Kidney (tissue), 14 donors: ENCODE results near the gene CAMTA1. TPM values are rescaled to one million over a fixed set of nuclear protein-coding genes. Genes with fewer than 3 reads are reported as not detected.

Source experiments
- DNase-seq, 5 donors: peaks; one replicate each; pipeline ENCODE4 v3.0.0-alpha.2; 2013 to 2020
- FAIRE-seq: peaks from 2 replicates; lab custom pipeline; 2012; peaks lifted over from hg19 to GRCh38; lab: Jason Lieb, UNC
- H3K27ac ChIP-seq, 2 donors: one replicate each; pipeline ENCODE4 v1.7.0; 2013; ENCODE audit warnings: low read depth in 2 of 2, low read length in 2 of 2, inconsistent platforms in 1 of 2
- H3K27me3 ChIP-seq: one replicate; pipeline ENCODE4 v1.7.1; 2013; ENCODE audit warnings: low read length, inconsistent platforms; ENCODE audit not compliant: control insufficient read depth, insufficient read depth
- H3K36me3 ChIP-seq, 3 donors: one replicate each; pipeline versions ENCODE4 v1.7.0 to v1.7.1; 2013; ENCODE audit warnings: low read length in 3 of 3, control low read depth in 1 of 3, inconsistent platforms in 1 of 3; ENCODE audit not compliant: insufficient read depth in 3 of 3, control insufficient read depth in 2 of 3
- H3K4me1 ChIP-seq, 3 donors: one replicate each; pipeline versions ENCODE4 v1.7.0 to v1.7.1; 2013; ENCODE audit warnings: low read length in 3 of 3, inconsistent platforms in 1 of 3, low read depth in 1 of 3; ENCODE audit not compliant: control insufficient read depth in 2 of 3, insufficient read depth in 2 of 3
- H3K4me3 ChIP-seq, 3 donors: one replicate each; pipeline versions ENCODE4 v1.7.0 to v1.8.1; 2013; ENCODE audit warnings: low read length in 3 of 3, control low read depth in 1 of 3, inconsistent platforms in 1 of 3
- H3K9ac ChIP-seq, 3 donors: one replicate each; pipeline versions ENCODE4 v1.7.0 to v1.7.1; 2013; ENCODE audit warnings: low read length in 3 of 3, control low read depth in 1 of 3, inconsistent platforms in 1 of 3
- H3K9me3 ChIP-seq, 3 donors: one replicate each; pipeline versions ENCODE4 v1.7.0 to v1.7.1; 2013; ENCODE audit warnings: low read length in 3 of 3, control low read depth in 1 of 3, inconsistent platforms in 1 of 3; ENCODE audit not compliant: control insufficient read depth in 2 of 3, insufficient read depth in 1 of 3
- intact Hi-C: fragments of 100-400 bp; cut with DNase I; formaldehyde crosslinking; loops from one replicate; pipeline ENCODE4 v1.11.1; 2022
- polyA plus RNA-seq: library from polyadenylated mRNA; stranded (reverse); fragments of 350-450 nt; fragmentation: Illumina TruSeq; extraction: RNeasy Lipid Tissue Mini Kit (QIAGEN cat#74804); gene quantifications from one replicate; pipeline ENCODE4 v1.2.3, GENCODE V29; 2014; ENCODE audit warnings: low read depth, low replicate concordance; ENCODE audit not compliant: insufficient read depth
- total RNA-seq: library from RNA; stranded (reverse); fragmentation: NEBNext Ultra II Directional; extraction: Animal tissue kit (Norgen Biotek cat#: 25700); gene quantifications from one replicate; pipeline ENCODE4 v1.2.1, GENCODE V29; 2021
- TF ChIP-seq, protein P1 (sequence below): IDR thresholded peaks from 3 replicates; pipeline ENCODE4 v1.5.1; 2012; ENCODE audit warnings: mild to moderate bottlenecking, moderate library complexity, borderline replicate concordance; ENCODE audit not compliant: insufficient read depth; ENCODE audit errors: extremely low read depth
- donor health status: control.
- donor health status: control.
- donor health status: control.
- donor health status: control.
- donor health status: control.
- donor health status: DM: yes; HTN: yes; CAD: no.
- donor health status: Normal renal cell carcinoma (clear cell type).

CAMTA1 gene
- total and polyA plus RNA-seq, 2 donors from 2014 or later: 79.0 to 170 TPM

DNA sequence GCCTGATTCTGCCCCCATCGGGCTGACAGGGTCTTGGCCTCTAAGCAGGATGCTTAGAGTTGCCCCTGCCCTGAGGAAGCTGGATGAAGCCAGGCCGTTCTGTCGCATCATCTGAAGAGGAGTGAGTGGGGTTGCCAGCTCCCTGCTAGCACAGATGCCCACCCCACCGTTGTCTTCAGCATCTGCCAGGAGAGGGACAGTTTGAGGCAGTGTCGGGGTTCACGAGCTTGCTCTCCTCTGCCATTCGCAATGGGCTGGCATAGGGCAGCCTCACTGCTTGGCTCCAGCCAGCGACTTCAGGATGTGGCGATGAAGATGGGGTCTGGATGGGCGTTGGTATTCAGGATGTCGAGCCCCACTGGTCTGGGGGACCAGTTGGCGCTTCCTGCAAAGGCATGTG, 840.1 kb downstream of the CAMTA1 start:
- no peaks in the 10 kb centered on the region for H3K36me3 ChIP-seq
- DNase-seq: no peak
- intact Hi-C loops: no loop called here
- no peaks in the 10 kb centered on the region for H3K9me3 ChIP-seq
- H3K27me3 ChIP-seq: no peaks in the 10 kb centered on the region
- TF ChIP-seq, protein P1, sequence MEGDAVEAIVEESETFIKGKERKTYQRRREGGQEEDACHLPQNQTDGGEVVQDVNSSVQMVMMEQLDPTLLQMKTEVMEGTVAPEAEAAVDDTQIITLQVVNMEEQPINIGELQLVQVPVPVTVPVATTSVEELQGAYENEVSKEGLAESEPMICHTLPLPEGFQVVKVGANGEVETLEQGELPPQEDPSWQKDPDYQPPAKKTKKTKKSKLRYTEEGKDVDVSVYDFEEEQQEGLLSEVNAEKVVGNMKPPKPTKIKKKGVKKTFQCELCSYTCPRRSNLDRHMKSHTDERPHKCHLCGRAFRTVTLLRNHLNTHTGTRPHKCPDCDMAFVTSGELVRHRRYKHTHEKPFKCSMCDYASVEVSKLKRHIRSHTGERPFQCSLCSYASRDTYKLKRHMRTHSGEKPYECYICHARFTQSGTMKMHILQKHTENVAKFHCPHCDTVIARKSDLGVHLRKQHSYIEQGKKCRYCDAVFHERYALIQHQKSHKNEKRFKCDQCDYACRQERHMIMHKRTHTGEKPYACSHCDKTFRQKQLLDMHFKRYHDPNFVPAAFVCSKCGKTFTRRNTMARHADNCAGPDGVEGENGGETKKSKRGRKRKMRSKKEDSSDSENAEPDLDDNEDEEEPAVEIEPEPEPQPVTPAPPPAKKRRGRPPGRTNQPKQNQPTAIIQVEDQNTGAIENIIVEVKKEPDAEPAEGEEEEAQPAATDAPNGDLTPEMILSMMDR: no peak
- FAIRE-seq: no peak
- no peak overlapping the region for H3K27ac ChIP-seq
- no peak overlapping the region for H3K9ac ChIP-seq
- H3K4me3 ChIP-seq: no peak overlapping the region
- peaks cover 0 to 13% (median 4%) of the 10 kb centered on the region in 3 donors for H3K4me1 ChIP-seq

DNA sequence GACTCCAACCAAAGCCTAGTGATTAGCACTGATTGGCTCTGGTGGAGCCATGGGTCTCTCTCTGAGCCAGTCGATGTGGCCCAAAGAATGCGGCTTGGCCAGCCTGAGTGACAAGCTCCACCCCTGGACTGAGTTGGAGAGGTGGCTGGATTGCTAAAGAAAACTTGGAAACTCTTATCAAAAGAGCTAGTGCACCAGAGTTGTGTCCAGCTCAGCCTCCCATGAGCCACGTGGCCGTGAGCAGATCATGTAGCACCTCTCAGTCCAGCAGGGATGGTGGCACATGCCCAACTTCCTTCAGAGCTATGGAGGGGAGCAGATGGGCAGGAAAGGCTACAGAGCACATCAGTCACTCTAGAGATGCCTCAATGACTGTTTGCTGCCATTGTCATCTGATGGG, 843.0 kb downstream of the CAMTA1 start:
- DNase-seq: no peak
- TF ChIP-seq, protein P1: no peak
- Histone ChIP-seq H3K27ac (no peak overlapping the region), H3K36me3 (no peaks in the 10 kb centered on the region), H3K9me3 (no peaks in the 10 kb centered on the region), H3K27me3 (no peaks in the 10 kb centered on the region), H3K4me1 (no peaks in the 10 kb centered on the region), H3K9ac (no peak overlapping the region), H3K4me3 (no peak overlapping the region)
- FAIRE-seq: no peak
- intact Hi-C loops: no loop called here

DNA sequence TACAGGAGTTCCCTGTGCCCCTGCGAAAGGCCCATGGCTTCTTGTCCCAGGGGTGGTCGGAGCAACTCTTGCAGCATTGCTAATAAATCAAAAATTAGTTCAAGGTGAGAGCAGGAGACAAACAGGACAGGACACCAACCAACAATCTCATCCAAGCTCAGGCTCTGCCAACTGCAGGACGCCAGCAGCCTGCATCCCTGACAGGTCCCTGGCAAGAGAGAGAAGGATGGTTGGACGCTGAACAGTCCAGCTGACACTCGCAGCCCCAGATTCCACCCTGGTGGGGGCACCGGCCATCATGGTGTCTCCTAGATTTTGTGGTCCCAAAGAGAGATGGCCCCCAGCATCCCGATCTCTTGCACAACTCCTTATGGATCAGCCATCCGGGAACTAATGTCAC, 843.8 kb downstream of the CAMTA1 start:
- DNase-seq: no peak
- no peaks in the 10 kb centered on the region for H3K4me1 ChIP-seq
- FAIRE-seq: no peak
- no peaks in the 10 kb centered on the region for H3K36me3 ChIP-seq
- H3K27me3 ChIP-seq: no peaks in the 10 kb centered on the region
- H3K4me3 ChIP-seq: no peak overlapping the region
- no peak overlapping the region for H3K27ac ChIP-seq
- intact Hi-C loops: no loop called here
- no peaks in the 10 kb centered on the region for H3K9me3 ChIP-seq
- no peak overlapping the region for H3K9ac ChIP-seq
- TF ChIP-seq, protein P1: no peak
